Astrocyte (in vitro differentiated cells and primary cell): ENCODE measurements around the gene HMCN2.

Source experiments
- EZH2 ChIP-seq: IDR thresholded peaks from 2 replicates; pipeline ENCODE4 v1.6.1; 2012; ENCODE audit warnings: mild to moderate bottlenecking, low read length, inconsistent platforms; ENCODE audit not compliant: insufficient read depth
- TF ChIP-seq, protein P1 (sequence below): IDR thresholded peaks from 2 replicates; pipeline ENCODE4 v1.5.1; 2011; ENCODE audit warnings: low read depth, mild to moderate bottlenecking, inconsistent platforms, low read length, moderate library complexity; ENCODE audit not compliant: insufficient read depth

DNA sequence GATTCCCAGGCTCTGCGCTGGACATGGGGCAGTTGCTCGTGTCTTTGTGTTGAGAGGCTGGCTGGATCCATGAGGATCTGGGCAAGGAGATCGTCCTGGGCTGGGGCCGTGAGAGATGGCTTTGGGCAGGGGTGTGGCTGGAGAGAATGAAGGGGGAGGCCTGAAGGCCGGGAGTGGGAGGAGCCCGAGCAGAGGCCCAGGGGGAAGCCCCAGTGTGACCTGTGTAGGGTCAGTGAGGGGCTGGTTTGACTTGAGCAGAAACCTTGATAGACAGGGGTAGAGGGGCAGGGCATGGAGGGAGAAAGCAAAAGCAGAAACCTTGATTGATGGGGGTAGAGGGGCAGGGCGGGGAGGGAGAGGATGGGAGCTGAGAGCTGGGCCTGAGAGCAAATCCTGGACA is 124.8 kb downstream of the HMCN2 start:
- TF ChIP-seq EZH2 = no peak
- TF ChIP-seq, protein P1, sequence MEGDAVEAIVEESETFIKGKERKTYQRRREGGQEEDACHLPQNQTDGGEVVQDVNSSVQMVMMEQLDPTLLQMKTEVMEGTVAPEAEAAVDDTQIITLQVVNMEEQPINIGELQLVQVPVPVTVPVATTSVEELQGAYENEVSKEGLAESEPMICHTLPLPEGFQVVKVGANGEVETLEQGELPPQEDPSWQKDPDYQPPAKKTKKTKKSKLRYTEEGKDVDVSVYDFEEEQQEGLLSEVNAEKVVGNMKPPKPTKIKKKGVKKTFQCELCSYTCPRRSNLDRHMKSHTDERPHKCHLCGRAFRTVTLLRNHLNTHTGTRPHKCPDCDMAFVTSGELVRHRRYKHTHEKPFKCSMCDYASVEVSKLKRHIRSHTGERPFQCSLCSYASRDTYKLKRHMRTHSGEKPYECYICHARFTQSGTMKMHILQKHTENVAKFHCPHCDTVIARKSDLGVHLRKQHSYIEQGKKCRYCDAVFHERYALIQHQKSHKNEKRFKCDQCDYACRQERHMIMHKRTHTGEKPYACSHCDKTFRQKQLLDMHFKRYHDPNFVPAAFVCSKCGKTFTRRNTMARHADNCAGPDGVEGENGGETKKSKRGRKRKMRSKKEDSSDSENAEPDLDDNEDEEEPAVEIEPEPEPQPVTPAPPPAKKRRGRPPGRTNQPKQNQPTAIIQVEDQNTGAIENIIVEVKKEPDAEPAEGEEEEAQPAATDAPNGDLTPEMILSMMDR = no peak
